Epithelial cell of esophagus (primary cell): ENCODE measurements around the gene CFAP251.

Experiments
- DNase-seq: peaks from one replicate; pipeline ENCODE4 v3.0.0; 2010; ENCODE audit warnings: low read depth
- H3K4me3 ChIP-seq: 2 replicates; pipeline ENCODE4 v1.5.1; 2011; ENCODE audit warnings: mild to moderate bottlenecking, low read length, control low read depth
- CTCF ChIP-seq: IDR thresholded peaks from 2 replicates; pipeline ENCODE4 v1.5.1; 2011; ENCODE audit warnings: low read depth, mild to moderate bottlenecking, low read length, control low read depth, inconsistent platforms; ENCODE audit not compliant: insufficient read depth; ENCODE audit errors: missing control alignments

Gene CFAP251

GRCh38 chr12:122026706-122027333 lies 108.4 kb downstream of the CFAP251 start:
- TF ChIP-seq CTCF: no peak
- no peak for DNase-seq
- no peak overlapping the region for H3K4me3 ChIP-seq

DNA sequence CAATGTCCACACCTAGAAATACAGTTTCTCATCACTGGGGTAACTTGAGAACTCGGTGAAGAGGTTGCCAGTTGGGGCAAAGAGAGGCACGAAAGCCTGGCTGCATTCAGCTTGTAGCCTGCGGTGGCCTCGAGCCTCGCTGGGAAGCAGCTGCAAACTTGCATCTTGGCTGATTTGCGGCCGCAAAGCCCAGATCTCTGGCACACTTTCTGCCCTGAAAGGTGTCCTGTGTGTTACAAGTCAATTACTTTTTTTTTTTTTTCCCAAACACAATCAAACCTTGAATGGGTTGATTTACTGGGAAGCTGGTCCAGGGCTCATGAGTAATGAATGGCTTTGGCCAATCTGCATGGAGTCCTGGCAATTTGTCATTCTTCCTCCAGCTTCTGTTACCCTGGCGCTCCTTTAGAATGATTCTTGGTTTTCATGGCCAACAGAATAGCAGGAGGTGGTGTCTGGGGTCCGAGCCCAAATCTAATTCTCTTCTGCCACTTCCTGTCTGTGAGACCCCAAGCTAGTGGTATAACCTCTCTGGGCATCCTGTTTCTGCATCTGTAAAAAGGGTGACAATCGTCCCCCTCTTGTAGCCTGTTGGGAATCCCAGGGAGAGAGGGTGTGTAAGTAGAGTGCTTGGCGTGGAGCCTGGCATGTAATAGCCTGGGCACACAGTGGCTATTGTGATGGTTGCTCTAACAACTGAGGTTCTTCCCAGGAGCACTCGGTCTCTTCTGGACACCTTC lies 109.9 kb downstream of the CFAP251 start:
- no peak overlapping the region for H3K4me3 ChIP-seq
- peak; percentile 65 for DNase-seq
- TF ChIP-seq CTCF: no peak

- DNase-seq: no peak
Measured at GRCh38 chr12:122028905-122029560, 110.6 kb downstream of the CFAP251 start.

GRCh38 chr12:122029620-122030423 lies 111.4 kb downstream of the CFAP251 start:
- peak; percentile 71 for DNase-seq
- H3K4me3 ChIP-seq: no peak overlapping the region
- TF ChIP-seq CTCF: no peak

More at GRCh38 chr12:122028905-122029560, 110.6 kb downstream of the CFAP251 start:
- peak; percentile 12 for TF ChIP-seq CTCF
- H3K4me3 ChIP-seq: no peak overlapping the region

- DNase-seq: no peak
- H3K4me3 ChIP-seq: no peak overlapping the region
- TF ChIP-seq CTCF: no peak
Measured at GRCh38 chr12:122030424-122031035, 112.1 kb downstream of the CFAP251 start.
